Measurements from ENCODE around the gene TRAPPC1. TPM values are rescaled to one million over a fixed set of nuclear protein-coding genes. Genes with fewer than 3 reads are reported as not detected.

Gene TRAPPC1
- total RNA-seq, 2 experiments from 2014 or later: 144 to 156 TPM

DNA sequence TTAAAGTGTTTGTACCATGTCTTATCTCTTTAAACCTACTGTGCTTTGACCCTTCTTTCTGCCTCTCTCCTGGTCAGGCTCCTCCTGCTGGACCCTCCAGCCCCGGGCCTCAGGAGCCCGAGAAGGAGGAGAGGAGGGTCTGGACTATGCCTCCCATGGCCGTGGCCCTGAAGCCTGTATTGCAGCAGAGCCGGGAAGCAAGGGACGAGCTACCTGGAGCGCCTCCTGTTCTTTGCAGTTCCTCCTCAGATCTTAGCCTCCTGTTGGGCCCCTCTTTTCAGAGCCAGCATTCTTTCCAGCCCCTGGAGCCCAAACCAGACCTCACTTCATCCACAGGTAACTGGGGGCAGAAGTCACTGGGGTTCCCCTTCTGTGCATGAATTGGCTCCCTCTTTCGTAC lies 13.9 kb upstream of the TRAPPC1 start:
- CTCF ChIA-PET: interaction anchor here (0.9 kb wide), 1 partner anchor 117 kb away, joined by 3 read pairs; no protein-coding TSS in a partner anchor
- POLR2A ChIA-PET: interaction anchor here (1.3 kb wide), 1 partner anchor 13 kb away, joined by 3 read pairs; no protein-coding TSS in a partner anchor

DNA sequence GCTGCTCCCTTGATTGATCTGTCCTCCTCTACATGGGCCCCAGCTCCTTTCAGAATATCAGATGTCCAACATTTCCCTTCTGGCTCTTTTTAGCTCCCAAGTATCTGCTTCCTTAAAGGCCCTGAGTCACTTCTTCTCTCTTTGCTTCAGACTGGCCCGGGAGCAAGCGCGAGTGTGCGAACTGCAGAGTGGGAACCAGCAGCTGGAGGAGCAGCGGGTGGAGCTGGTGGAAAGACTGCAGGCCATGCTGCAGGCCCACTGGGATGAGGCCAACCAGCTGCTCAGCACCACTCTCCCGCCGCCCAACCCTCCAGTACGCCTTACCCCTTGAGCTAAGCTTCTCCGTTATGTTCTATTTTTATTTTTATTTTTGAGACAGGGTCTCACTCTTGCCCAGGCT lies 12.6 kb upstream of the TRAPPC1 start:
- CTCF ChIA-PET: interaction anchor here (0.8 to 2.9 kb wide), 4 partner anchors 17 to 117 kb away, joined by 3 to 13 read pairs (median 4); no protein-coding TSS in a partner anchor

DNA sequence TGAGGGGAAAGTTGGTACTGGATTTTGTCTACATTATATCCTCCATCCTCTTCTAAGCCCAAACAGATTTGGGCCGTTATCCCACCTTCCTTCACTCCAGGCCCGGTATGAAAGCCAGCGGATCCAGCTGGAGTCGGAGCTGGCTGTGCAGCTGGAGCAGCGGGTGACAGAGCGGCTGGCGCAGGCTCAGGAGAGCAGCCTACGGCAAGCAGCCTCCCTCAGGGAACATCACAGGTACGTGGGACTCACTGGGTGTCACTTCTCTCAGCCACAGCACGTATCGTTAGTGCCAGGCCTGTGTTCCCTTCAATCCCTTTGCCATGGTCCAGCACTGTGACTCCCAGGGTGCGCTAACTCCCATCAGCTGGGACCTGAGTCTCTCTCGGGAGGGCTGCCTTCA lies 11.5 kb upstream of the TRAPPC1 start:
- POLR2A ChIA-PET: interaction anchor here (0.6 kb wide), 1 partner anchor 84 kb away, joined by 3 read pairs; no protein-coding TSS in a partner anchor
- CTCF ChIA-PET: interaction anchor here (2.9 kb wide), 1 partner anchor 46 kb away, joined by 13 read pairs; no protein-coding TSS in a partner anchor

More for the DNA sequence above, 12.6 kb upstream of the TRAPPC1 start:
- POLR2A ChIA-PET: no interaction called here

DNA sequence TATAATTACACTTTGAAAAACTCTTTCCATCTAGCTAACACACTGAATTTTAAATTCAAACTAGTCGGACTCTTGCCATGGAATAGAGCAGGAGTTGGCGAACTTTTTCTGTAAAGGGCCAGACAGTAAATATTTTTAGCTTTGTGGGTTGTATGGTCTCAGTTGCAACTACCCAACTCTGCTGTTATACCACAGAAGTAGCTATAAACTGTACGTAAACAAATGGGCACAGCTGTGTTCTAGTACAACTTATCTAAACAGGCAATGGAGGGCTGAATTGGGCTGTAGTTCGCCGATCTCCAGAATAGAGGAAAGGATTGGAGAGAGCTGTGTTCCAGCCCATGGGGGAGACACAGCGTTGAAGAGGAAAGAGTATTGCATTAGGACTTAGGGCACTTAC lies 9.0 kb upstream of the TRAPPC1 start:
- POLR2A ChIA-PET: no interaction called here

DNA sequence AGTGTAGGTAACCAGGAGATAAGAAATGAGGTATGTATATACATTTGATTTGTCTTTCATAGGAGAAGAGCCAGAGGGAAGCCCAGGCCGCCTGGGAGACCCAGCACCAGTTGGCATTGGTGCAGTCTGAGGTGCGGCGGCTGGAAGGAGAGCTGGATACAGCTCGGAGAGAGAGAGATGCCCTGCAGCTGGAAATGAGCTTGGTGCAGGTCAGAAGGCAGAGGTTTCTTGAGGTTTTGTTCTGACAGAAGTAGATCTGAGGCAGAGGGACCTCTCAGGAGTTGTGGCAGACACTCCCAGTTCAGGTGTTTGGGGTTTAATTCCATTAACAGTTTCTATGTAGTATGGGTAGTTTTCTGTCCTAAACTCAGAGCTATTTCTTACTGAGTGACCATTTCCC lies 8.3 kb upstream of the TRAPPC1 start:
- CTCF ChIA-PET: interaction anchor here (1.2 to 1.4 kb wide), 2 partner anchors 50 to 139 kb away, joined by 3 to 4 read pairs; no protein-coding TSS in a partner anchor
- POLR2A ChIA-PET: no interaction called here

More for the DNA sequence above, 9.0 kb upstream of the TRAPPC1 start:
- CTCF ChIA-PET: interaction anchor here (1.0 to 1.4 kb wide), 2 partner anchors 49 to 138 kb away, joined by 3 to 4 read pairs; no protein-coding TSS in a partner anchor

DNA sequence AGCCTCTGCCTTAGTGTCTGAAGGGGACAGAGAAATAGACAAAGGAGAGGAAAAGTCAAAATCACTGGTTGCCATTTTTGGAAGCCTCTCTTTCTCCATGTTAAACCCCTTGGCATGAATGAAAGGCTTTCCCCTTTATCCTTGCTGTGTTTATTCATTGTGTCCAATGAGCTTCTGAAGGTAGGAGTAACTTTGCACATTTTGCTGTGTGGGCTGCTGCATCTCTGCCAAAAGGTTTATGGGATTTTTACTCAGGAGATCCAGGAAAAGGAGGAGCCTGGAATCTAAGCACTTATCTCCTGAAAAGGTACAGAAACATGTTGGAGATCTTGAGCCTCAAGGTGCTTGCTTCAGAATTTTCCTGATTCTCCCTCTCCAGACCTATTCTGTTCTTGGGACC lies 4.1 kb upstream of the TRAPPC1 start:
- CTCF ChIA-PET: interaction anchor here (1.7 kb wide), 1 partner anchor 42 kb away, joined by 3 read pairs; no protein-coding TSS in a partner anchor
- POLR2A ChIA-PET: no interaction called here

DNA sequence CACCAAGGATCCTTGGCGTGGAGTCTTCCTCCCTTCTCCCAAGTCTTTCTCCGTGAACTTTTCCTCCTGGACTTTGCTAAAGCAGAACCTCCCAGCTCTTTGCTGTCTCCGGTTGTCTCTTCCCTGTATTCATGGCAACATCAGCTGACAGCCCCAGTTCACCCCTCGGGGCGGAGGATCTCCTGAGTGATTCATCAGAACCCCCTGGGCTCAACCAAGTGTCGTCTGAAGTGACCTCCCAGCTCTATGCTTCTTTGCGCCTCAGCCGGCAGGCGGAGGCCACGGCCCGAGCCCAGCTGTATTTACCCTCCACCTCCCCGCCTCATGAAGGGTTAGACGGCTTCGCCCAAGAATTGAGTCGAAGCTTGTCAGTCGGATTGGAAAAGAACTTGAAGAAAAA lies 1.2 kb upstream of the TRAPPC1 start:
- CTCF ChIA-PET: interaction anchor here (1.0 to 3.0 kb wide), 7 partner anchors 11 to 125 kb away, joined by 3 to 18 read pairs (median 6); partner anchors contain the start of gene RNF227
- POLR2A ChIA-PET: interaction anchor here (0.7 to 2.8 kb wide), 6 partner anchors 11 to 109 kb away, joined by 3 to 15 read pairs (median 4); partner anchors contain the start of gene RNF227

DNA sequence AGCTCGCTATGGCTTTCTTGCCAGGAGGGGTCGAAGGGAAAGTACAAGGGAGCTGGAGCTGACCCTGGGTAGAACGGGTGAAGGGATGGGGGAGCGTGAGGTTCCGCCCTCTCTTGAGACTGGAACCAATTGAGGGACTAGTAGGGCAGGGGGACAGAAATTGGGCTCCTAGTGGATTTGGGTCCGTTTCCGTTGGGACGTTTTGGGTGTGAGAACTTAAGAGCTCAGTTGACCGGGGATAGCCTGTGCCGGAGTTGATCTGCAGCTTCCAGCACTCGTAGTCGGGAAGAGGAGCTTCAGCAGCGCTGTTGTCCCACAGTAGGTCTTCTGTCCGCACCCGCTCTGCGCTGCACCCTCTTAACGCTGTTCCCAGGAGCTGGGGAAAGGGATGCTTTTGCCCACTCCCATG lies 741 bp upstream of the TRAPPC1 start:
- ChIA-PET CTCF (interaction anchor here (0.7 to 3.0 kb wide), 11 partner anchors 10 to 244 kb away, joined by 3 to 18 read pairs (median 5); partner anchors contain the start of genes NAA38, RNF227 and WRAP53), POLR2A (interaction anchor here (0.6 to 2.8 kb wide), 9 partner anchors 11 to 893 kb away, joined by 3 to 15 read pairs (median 3); partner anchors contain the start of genes NAA38 and RNF227)

DNA sequence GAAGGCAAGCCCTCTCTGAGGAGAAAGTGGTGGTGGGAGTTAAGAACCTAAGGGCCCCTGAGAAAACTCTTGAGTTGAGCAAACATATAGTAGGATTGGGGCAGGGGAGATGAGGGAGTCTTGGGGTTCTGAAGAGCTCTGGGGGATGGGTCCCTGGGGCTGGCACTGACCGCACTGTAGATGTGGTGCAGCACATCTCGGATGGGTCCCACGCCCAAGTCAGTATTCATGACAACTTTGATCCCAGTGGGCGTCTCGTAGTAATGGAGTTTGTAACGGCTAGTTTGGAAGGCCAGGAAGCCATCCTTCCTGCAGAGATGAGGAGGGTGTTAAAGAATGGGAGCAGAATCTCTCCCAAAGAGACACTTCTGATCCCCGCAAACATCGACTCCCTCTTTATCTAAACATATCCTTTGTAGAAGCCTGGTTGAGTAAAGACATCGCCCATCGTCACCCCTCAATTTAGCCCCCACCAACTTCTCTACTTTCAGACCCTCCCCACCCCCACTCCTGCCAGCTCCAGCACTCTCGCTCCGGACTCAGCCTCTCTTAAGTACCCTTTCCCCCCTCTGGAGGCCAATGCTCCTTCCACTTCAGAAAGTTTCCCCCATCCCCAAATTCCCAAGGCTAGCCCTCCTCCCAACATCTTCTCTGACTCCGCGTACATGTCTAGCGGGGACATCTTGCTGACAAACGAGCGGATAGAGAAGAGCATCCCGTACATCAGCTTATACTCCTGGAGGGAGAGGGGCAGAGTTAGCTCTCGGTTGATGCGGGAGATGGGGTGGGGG lies 710 bp downstream of the TRAPPC1 start:
- CTCF ChIA-PET: interaction anchor here (0.7 to 3.0 kb wide), 8 partner anchors 9 to 243 kb away, joined by 3 to 18 read pairs (median 6); partner anchors contain the start of genes RNF227 and WRAP53
- POLR2A ChIA-PET: interaction anchor here (0.6 to 2.8 kb wide), 7 partner anchors 15 to 262 kb away, joined by 3 to 15 read pairs (median 4); partner anchors contain the start of genes HES7, NAA38 and RNF227

DNA sequence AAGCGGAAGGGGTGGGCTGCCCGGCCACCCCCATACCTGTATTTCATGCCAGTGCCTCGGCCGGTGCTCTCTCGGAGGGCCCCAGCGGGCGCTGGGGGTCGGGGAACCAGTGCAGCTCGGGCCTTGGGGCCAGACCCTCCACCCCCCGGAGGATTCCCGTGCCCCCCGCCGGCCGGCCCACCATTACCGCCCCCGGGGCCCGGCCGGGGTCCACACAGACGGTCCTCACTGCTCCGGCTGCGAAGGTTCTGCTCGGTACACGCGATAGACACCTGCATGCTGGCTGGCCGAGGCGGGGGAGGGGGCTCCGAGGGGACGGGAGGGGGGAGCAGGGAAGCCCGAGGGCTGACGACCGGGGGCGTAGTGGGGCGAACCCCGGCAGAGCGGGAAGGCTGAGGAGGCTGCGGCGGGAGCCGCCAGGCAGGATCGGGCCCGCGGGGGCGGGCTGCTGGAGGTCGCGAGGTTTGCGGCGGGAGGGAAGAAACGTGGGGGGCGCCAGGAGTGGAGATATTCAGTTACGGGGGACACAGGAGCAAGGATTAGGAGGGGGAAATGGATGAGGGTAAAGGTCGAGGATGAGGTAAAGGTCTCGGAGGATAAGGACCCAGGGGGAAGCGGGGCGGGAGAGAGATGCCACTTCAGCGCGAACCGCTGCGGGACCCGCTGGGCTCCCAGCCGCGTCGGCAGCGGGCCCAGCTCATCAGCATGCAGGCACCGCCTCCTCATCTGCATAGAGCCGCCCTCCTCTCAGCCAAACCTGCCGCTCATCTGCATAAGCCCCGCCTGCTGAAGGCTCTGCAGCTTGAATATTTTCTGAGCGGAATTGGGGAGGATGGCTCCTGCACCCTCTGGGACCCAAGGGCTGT lies 2.4 kb downstream of the TRAPPC1 start, which contains the start of gene KCNAB3:
TSS of gene KCNAB3 (minus strand) at position 699 of the 866 bp plus-strand sequence. CDS start at position 278, 421 bp downstream.
- POLR2A ChIA-PET: interaction anchor here (0.6 kb wide), 2 partner anchors 14 to 49 kb away, joined by 3 to 6 read pairs; partner anchors contain the start of gene RNF227
- CTCF ChIA-PET: interaction anchor here (0.9 to 1.3 kb wide), 5 partner anchors 13 to 67 kb away, joined by 3 to 4 read pairs (median 3); no protein-coding TSS in a partner anchor

DNA sequence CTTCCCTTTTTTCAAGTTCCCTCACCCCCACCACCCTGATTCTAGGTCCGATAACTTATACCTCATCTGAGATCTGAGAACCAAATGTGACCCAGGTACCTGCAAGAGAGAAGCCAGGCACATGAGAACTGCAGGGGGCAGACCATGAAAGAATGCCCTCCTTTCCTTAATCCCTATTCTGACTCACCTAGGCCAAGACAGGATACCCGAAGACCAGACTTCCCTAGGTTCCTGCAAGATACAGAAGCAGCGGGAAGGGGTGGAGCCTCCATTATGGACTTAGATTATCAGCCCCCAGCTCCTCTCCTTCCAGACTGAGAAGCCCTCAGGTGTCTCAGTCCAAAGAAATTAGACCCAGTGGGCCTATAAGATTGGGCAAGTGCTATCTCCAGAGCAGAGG lies 4.2 kb downstream of the TRAPPC1 start:
- ChIA-PET CTCF (interaction anchor here (0.9 kb wide), 1 partner anchor 10 kb away, joined by 3 read pairs; no protein-coding TSS in a partner anchor), POLR2A (no interaction called here)

DNA sequence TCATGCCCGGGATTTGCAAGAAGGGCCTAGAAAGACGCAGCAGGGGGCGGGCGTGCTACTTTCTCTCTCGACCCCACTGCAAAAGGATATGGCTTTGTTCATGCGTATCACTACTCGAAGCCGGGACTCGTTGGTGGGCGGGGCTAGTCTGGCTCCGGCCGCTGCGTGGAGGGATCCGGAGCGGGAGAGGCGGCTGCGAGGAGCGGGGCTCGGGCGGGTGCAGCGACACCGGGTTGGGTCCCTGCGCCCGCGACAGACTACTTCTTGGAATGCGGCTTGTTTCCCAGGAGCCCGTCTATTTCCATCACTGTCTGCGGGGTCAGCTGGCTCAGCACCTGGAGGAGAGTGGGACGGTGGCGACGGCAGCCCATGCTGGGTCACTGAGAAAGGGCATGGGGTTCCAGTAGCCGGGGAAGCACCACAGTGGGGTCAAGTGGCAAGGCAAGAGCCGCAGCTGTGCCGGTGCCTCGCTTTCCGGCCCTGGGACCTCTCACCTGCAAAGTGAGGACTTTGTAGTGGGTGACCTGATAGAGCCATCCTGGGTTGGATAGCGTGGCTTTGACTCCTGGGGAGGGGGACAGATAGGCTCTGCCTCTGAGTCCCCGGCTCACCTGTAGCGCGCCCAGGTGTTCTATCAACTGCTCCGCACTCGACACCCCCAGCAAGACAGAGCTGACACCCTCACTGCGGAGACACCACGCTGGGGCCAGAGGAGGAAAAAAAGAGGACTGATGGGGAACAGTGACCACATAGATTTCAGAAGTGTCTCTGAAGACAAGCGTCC lies 8.7 kb downstream of the TRAPPC1 start:
- POLR2A ChIA-PET: no interaction called here

DNA sequence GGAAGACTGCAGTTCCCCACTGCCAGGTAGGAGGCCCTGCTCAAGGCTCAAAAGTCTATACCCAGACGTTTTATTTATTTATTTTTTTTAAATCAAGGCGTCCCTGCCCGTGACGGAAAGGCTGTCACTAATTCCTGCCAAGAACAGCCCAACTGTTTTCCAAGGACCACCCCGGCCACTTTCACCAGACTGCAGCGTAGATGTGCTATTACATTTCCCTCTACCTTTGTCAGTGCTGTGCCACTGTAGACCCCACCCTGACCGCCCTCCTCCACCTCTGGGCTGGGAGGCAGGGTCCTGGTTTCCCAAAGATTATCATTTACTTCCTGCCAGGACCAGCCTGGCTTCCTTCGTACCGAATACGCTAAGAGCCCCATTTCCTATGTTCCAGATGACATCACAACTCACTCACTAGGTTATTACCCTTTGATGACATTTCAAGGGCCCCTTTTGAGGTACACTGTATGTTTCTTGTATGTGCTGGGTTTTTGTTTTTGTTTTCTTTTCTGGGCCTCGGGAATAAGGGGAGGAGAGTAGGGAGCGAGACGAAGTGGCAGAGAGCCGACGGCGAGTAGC lies 9.4 kb downstream of the TRAPPC1 start:
- ChIA-PET POLR2A (interaction anchor here (1.0 kb wide), 1 partner anchor 10 kb away, joined by 3 read pairs; the partner anchor contains the start of genes CNTROB and TRAPPC1), CTCF (interaction anchor here (0.5 to 2.7 kb wide), 3 partner anchors 10 to 222 kb away, joined by 4 to 14 read pairs (median 6); partner anchors contain the start of genes CNTROB and TRAPPC1)

More for the DNA sequence above, 8.7 kb downstream of the TRAPPC1 start:
- CTCF ChIA-PET: interaction anchor here (0.5 to 2.7 kb wide), 3 partner anchors 9 to 222 kb away, joined by 4 to 14 read pairs (median 6); partner anchors contain the start of genes CNTROB and TRAPPC1

DNA sequence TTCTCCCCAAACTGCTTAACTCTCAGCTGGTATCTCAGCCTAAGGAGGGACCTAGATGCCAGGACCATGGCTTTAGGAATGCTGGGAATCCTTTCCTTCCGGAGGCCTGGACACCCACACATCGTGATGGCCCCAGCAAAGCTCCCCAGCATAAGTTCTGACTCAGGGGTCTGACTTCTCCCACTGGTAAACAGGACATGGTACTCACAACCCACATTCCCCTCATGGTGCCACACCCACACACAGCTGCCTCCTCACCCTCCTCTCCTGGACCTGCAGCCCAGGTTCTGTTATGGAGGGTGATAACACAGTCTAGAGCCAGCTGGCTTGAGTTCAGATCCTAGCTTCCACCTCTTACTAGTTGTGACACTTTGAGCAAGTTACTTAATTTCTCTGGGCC lies 14.9 kb downstream of the TRAPPC1 start:
- ChIA-PET CTCF (interaction anchor here (1.2 to 3.5 kb wide), 6 partner anchors 16 to 162 kb away, joined by 3 to 34 read pairs (median 3); no protein-coding TSS in a partner anchor), POLR2A (interaction anchor here (2.5 kb wide), 1 partner anchor 16 kb away, joined by 15 read pairs; the partner anchor contains the start of genes CNTROB and TRAPPC1)

DNA sequence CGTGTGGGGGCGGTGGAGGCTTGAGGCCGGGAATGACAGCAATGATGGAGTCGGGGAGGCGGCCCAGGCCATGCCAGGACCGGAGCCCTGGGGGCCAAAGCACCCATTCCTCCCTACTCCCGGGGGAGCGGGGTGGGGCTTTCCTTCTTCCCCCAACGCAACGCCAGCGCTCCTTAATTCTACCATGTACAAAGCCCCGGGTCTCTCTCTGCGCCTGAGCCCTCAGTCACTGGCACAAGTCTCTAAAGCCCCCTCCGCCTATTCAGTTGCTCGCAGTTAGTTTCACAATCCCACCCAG lies 15.4 kb downstream of the TRAPPC1 start:
- CTCF ChIA-PET: interaction anchor here (1.0 to 3.5 kb wide), 9 partner anchors 15 to 223 kb away, joined by 3 to 34 read pairs (median 3); partner anchors contain the start of genes CNTROB and TRAPPC1
- POLR2A ChIA-PET: interaction anchor here (0.8 to 2.5 kb wide), 6 partner anchors 13 to 158 kb away, joined by 3 to 15 read pairs (median 4); partner anchors contain the start of genes CNTROB, KCNAB3, NAA38 and TRAPPC1

DNA sequence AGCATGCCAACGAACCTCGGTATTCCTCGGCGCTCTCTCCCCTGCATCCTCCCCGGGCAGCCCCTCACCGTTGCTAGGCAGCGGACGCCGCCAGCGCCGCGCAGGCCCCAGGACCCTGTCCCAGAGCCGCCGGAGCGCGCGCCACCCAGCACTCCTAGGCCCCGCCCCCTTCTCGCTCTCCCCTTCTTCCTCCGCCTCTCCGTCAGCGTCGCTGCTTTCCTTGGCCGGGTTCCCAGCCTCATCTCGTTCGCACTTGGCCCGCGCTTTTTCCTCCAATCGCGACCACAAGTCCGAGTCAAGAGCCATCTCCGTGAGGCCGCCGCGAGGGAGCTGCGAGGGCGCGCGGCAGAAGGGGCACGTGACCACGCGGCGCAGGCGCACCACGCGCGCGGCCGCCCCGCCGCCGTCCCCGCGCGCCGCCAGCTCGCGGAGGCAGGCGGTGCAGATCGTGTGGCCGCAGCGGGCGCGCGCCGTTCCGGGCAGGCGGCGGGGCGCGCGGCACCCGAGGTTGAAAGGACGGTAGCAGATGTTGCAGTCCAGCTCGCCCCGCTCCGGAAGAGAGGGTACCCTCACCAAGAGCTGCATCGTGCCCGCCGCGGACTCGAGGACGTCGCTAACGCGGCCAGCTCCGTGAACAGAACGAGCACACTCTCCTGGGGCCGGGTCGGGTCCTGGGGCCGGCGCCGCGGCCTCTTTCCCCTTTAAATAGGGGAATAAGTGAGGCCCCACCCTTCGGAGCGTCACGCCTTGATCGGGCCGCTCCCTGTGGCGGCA lies 15.9 kb downstream of the TRAPPC1 start, which contains the start of gene RNF227:
TSS of gene RNF227 (minus strand) at position 679 of the 774 bp plus-strand sequence. CDS start at position 585, 94 bp downstream.
- CTCF ChIA-PET: interaction anchor here (0.8 to 3.5 kb wide), 13 partner anchors 10 to 224 kb away, joined by 3 to 34 read pairs (median 3); partner anchors contain the start of genes CNTROB and TRAPPC1
- POLR2A ChIA-PET: interaction anchor here (0.8 to 2.5 kb wide), 6 partner anchors 14 to 158 kb away, joined by 3 to 15 read pairs (median 4); partner anchors contain the start of genes CNTROB, KCNAB3, NAA38 and TRAPPC1
